ENCODE measurements around the gene NLK.
"Not testable (repeated sequence)": the region's sequence is repeated elsewhere in the genome, so short reads cannot be mapped to it uniquely, and the experiment has no call there.

Gene NLK

GRCh38 chr17:28186472-28186871 lies 144.0 kb downstream of the NLK start:
- H3K27me3 ChIP-seq (ENCODE audit: insufficient read depth, low read length); H3K27ac ChIP-seq (ENCODE audit: low read depth, low read length); H3K4me1 ChIP-seq (ENCODE audit: control insufficient read depth, insufficient read depth, low read length, unreplicated experiment); H3K4me3 ChIP-seq (ENCODE audit: low read depth, low read length); H3K79me2 ChIP-seq (ENCODE audit: control insufficient read depth, insufficient read depth, low read length, unreplicated experiment); H2AFZ ChIP-seq (ENCODE audit: low read length, unreplicated experiment): not testable (repeated sequence)
- H3K36me3 ChIP-seq (ENCODE audit: insufficient read depth, low read length) = peaks cover 21% of the 10 kb centered on the region

DNA sequence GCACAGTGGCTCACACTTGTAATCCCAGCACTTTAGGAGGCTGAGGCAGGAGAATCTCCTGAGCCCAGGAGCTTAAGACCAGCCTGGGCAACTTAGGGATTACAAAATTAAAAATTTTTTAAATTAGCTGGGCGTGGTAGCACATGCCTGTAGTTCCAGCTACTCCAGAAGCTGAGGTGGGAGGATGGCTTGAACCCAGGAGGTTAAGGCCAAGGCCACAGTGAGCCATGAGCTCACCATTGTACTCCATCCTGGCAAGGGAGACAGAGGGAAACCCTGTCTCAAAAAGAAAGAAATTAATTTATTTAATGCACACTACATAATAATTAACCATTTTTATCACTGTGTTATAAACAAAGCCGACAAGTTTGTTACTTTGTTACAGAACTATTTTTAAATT lies 145.5 kb downstream of the NLK start:
- Histone ChIP-seq H2AFZ (ENCODE audit: low read length, unreplicated experiment) (no peak overlapping the region), H3K4me1 (ENCODE audit: control insufficient read depth, insufficient read depth, low read length, unreplicated experiment) (no peaks in the 10 kb centered on the region), H3K4me3 (ENCODE audit: low read depth, low read length) (no peak overlapping the region), H3K27me3 (ENCODE audit: insufficient read depth, low read length) (no peaks in the 10 kb centered on the region), H3K27ac (ENCODE audit: low read depth, low read length) (no peak overlapping the region), H3K36me3 (ENCODE audit: insufficient read depth, low read length) (peaks cover 21% of the 10 kb centered on the region), H3K79me2 (ENCODE audit: control insufficient read depth, insufficient read depth, low read length, unreplicated experiment) (no peaks in the 10 kb centered on the region)

GRCh38 chr17:28188841-28189263 lies 146.4 kb downstream of the NLK start:
- H3K4me3 ChIP-seq (ENCODE audit: low read depth, low read length) = no peak overlapping the region
- H3K27ac ChIP-seq (ENCODE audit: low read depth, low read length) = no peak overlapping the region
- no peaks in the 10 kb centered on the region for H3K79me2 ChIP-seq (ENCODE audit: control insufficient read depth, insufficient read depth, low read length, unreplicated experiment)
- no peaks in the 10 kb centered on the region for H3K27me3 ChIP-seq (ENCODE audit: insufficient read depth, low read length)
- no peaks in the 10 kb centered on the region for H3K4me1 ChIP-seq (ENCODE audit: control insufficient read depth, insufficient read depth, low read length, unreplicated experiment)
- H3K36me3 ChIP-seq (ENCODE audit: insufficient read depth, low read length) = peaks cover 21% of the 10 kb centered on the region
- H2AFZ ChIP-seq (ENCODE audit: low read length, unreplicated experiment) = no peak overlapping the region

- H3K4me3 ChIP-seq (ENCODE audit: low read depth, low read length) = no peak overlapping the region
- no peak overlapping the region for H3K27ac ChIP-seq (ENCODE audit: low read depth, low read length)
- H3K79me2 ChIP-seq (ENCODE audit: control insufficient read depth, insufficient read depth, low read length, unreplicated experiment) = no peaks in the 10 kb centered on the region
- H3K36me3 ChIP-seq (ENCODE audit: insufficient read depth, low read length) = peaks cover 21% of the 10 kb centered on the region
- H3K27me3 ChIP-seq (ENCODE audit: insufficient read depth, low read length) = no peaks in the 10 kb centered on the region
- no peak overlapping the region for H2AFZ ChIP-seq (ENCODE audit: low read length, unreplicated experiment)
- no peaks in the 10 kb centered on the region for H3K4me1 ChIP-seq (ENCODE audit: control insufficient read depth, insufficient read depth, low read length, unreplicated experiment)
Measured at GRCh38 chr17:28189667-28190066, 147.2 kb downstream of the NLK start.

GRCh38 chr17:28191018-28191417 lies 148.5 kb downstream of the NLK start:
- no peaks in the 10 kb centered on the region for H3K4me1 ChIP-seq (ENCODE audit: control insufficient read depth, insufficient read depth, low read length, unreplicated experiment)
- H3K79me2 ChIP-seq (ENCODE audit: control insufficient read depth, insufficient read depth, low read length, unreplicated experiment) = no peaks in the 10 kb centered on the region
- H3K27me3 ChIP-seq (ENCODE audit: insufficient read depth, low read length) = no peaks in the 10 kb centered on the region
- H3K4me3 ChIP-seq (ENCODE audit: low read depth, low read length) = no peak overlapping the region
- no peak overlapping the region for H3K27ac ChIP-seq (ENCODE audit: low read depth, low read length)
- peaks cover 12% of the 10 kb centered on the region for H3K36me3 ChIP-seq (ENCODE audit: insufficient read depth, low read length)
- H2AFZ ChIP-seq (ENCODE audit: low read length, unreplicated experiment) = no peak overlapping the region

GRCh38 chr17:28193241-28193640 lies 150.8 kb downstream of the NLK start:
- peaks cover 5% of the 10 kb centered on the region; the same call in 1 of the 2 replicates for H3K36me3 ChIP-seq (ENCODE audit: insufficient read depth, low read length)
- no peaks in the 10 kb centered on the region for H3K4me1 ChIP-seq (ENCODE audit: control insufficient read depth, insufficient read depth, low read length, unreplicated experiment)
- no peak overlapping the region for H3K4me3 ChIP-seq (ENCODE audit: low read depth, low read length)
- H3K27me3 ChIP-seq (ENCODE audit: insufficient read depth, low read length) = no peaks in the 10 kb centered on the region
- no peak overlapping the region for H3K27ac ChIP-seq (ENCODE audit: low read depth, low read length)
- no peaks in the 10 kb centered on the region for H3K79me2 ChIP-seq (ENCODE audit: control insufficient read depth, insufficient read depth, low read length, unreplicated experiment)
- no peak overlapping the region for H2AFZ ChIP-seq (ENCODE audit: low read length, unreplicated experiment)

GRCh38 chr17:28194382-28194781 lies 151.9 kb downstream of the NLK start:
- no peaks in the 10 kb centered on the region for H3K79me2 ChIP-seq (ENCODE audit: control insufficient read depth, insufficient read depth, low read length, unreplicated experiment)
- no peaks in the 10 kb centered on the region for H3K4me1 ChIP-seq (ENCODE audit: control insufficient read depth, insufficient read depth, low read length, unreplicated experiment)
- no peak overlapping the region for H3K27ac ChIP-seq (ENCODE audit: low read depth, low read length)
- peaks cover 5% of the 10 kb centered on the region; the same call in 1 of the 2 replicates for H3K36me3 ChIP-seq (ENCODE audit: insufficient read depth, low read length)
- H2AFZ ChIP-seq (ENCODE audit: low read length, unreplicated experiment) = no peak overlapping the region
- H3K27me3 ChIP-seq (ENCODE audit: insufficient read depth, low read length) = no peaks in the 10 kb centered on the region
- H3K4me3 ChIP-seq (ENCODE audit: low read depth, low read length) = no peak overlapping the region

GRCh38 chr17:28196636-28197035 lies 154.2 kb downstream of the NLK start:
- H3K27me3 ChIP-seq (ENCODE audit: insufficient read depth, low read length) = no peaks in the 10 kb centered on the region
- no peak overlapping the region for H3K27ac ChIP-seq (ENCODE audit: low read depth, low read length)
- no peak overlapping the region for H2AFZ ChIP-seq (ENCODE audit: low read length, unreplicated experiment)
- no peaks in the 10 kb centered on the region for H3K79me2 ChIP-seq (ENCODE audit: control insufficient read depth, insufficient read depth, low read length, unreplicated experiment)
- H3K4me1 ChIP-seq (ENCODE audit: control insufficient read depth, insufficient read depth, low read length, unreplicated experiment) = no peaks in the 10 kb centered on the region
- peaks cover 5% of the 10 kb centered on the region; the same call in 1 of the 2 replicates for H3K36me3 ChIP-seq (ENCODE audit: insufficient read depth, low read length)
- no peak overlapping the region for H3K4me3 ChIP-seq (ENCODE audit: low read depth, low read length)

GRCh38 chr17:28199115-28199514 lies 156.6 kb downstream of the NLK start:
- H3K27me3 ChIP-seq (ENCODE audit: insufficient read depth, low read length) = no peaks in the 10 kb centered on the region
- H3K79me2 ChIP-seq (ENCODE audit: control insufficient read depth, insufficient read depth, low read length, unreplicated experiment) = no peaks in the 10 kb centered on the region
- H3K27ac ChIP-seq (ENCODE audit: low read depth, low read length) = no peak overlapping the region
- H2AFZ ChIP-seq (ENCODE audit: low read length, unreplicated experiment) = no peak overlapping the region
- H3K4me1 ChIP-seq (ENCODE audit: control insufficient read depth, insufficient read depth, low read length, unreplicated experiment) = peaks cover under 1% of the 10 kb centered on the region
- no peak overlapping the region for H3K4me3 ChIP-seq (ENCODE audit: low read depth, low read length)
- peaks cover 5% of the 10 kb centered on the region; the same call in 1 of the 2 replicates for H3K36me3 ChIP-seq (ENCODE audit: insufficient read depth, low read length)

DNA sequence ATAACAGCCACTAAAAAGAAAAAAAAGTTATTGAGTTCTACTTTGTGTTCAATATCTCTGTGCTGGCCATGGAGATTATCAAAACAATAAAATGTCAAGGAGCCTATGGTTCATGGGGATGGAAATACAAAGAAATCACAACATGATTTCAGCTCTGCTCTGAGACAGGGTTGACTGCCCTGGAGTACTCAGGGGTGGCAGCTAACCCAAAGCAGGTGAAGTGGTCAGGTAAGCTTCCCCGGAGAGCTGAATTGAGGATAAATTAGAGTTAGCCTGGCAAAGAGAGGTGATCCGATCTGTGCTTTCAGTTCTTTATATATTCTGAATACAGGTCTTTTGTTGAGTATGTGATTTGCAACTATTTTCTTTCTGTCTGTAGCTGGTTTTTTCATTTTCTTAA lies 157.3 kb downstream of the NLK start:
- H2AFZ ChIP-seq (ENCODE audit: low read length, unreplicated experiment) = no peak overlapping the region
- no peaks in the 10 kb centered on the region for H3K27me3 ChIP-seq (ENCODE audit: insufficient read depth, low read length)
- H3K27ac ChIP-seq (ENCODE audit: low read depth, low read length) = no peak overlapping the region
- H3K4me3 ChIP-seq (ENCODE audit: low read depth, low read length) = no peak overlapping the region
- H3K4me1 ChIP-seq (ENCODE audit: control insufficient read depth, insufficient read depth, low read length, unreplicated experiment) = peaks cover 6% of the 10 kb centered on the region
- peaks cover 5% of the 10 kb centered on the region; the same call in 1 of the 2 replicates for H3K36me3 ChIP-seq (ENCODE audit: insufficient read depth, low read length)
- no peaks in the 10 kb centered on the region for H3K79me2 ChIP-seq (ENCODE audit: control insufficient read depth, insufficient read depth, low read length, unreplicated experiment)

- no peaks in the 10 kb centered on the region for H3K27me3 ChIP-seq (ENCODE audit: insufficient read depth, low read length)
- peaks cover 6% of the 10 kb centered on the region for H3K4me1 ChIP-seq (ENCODE audit: control insufficient read depth, insufficient read depth, low read length, unreplicated experiment)
- no peak overlapping the region for H3K4me3 ChIP-seq (ENCODE audit: low read depth, low read length)
- no peaks in the 10 kb centered on the region for H3K79me2 ChIP-seq (ENCODE audit: control insufficient read depth, insufficient read depth, low read length, unreplicated experiment)
- no peaks in the 10 kb centered on the region for H3K36me3 ChIP-seq (ENCODE audit: insufficient read depth, low read length)
- no peak overlapping the region for H2AFZ ChIP-seq (ENCODE audit: low read length, unreplicated experiment)
- no peak overlapping the region for H3K27ac ChIP-seq (ENCODE audit: low read depth, low read length)
Measured at GRCh38 chr17:28201315-28201714, 158.8 kb downstream of the NLK start.
